ENCODE data around the gene LDLRAD2.

DNA sequence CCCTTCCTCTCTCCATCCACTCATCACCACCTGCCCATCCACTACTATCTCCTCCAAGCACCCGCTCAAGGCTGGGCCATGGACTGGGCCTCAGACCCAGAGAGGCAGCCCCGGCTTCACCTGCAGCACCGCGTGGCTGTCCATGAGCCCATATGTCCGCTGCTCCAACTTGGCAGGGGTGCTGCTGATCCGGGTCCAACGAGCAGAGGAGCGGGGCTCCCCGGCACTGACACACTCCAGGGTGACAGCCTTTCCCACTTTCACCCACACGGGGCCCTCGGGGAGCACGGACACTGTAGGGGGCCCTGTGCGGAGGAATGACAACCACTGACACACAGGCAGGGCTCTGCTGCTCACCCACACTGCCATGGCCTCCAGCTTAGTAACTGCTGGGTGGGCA lies 28.9 kb downstream of the LDLRAD2 start:
- TF ChIP-seq POLR2A (IDR thresholded peaks at IDR 0.05): no peak
- TF ChIP-seq, protein P1, sequence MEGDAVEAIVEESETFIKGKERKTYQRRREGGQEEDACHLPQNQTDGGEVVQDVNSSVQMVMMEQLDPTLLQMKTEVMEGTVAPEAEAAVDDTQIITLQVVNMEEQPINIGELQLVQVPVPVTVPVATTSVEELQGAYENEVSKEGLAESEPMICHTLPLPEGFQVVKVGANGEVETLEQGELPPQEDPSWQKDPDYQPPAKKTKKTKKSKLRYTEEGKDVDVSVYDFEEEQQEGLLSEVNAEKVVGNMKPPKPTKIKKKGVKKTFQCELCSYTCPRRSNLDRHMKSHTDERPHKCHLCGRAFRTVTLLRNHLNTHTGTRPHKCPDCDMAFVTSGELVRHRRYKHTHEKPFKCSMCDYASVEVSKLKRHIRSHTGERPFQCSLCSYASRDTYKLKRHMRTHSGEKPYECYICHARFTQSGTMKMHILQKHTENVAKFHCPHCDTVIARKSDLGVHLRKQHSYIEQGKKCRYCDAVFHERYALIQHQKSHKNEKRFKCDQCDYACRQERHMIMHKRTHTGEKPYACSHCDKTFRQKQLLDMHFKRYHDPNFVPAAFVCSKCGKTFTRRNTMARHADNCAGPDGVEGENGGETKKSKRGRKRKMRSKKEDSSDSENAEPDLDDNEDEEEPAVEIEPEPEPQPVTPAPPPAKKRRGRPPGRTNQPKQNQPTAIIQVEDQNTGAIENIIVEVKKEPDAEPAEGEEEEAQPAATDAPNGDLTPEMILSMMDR (IDR thresholded peaks at IDR 0.05): no peak
